GM21515 (cell line): ENCODE results near the gene BEGAIN.
"Not testable (repeated sequence)": the region's sequence is repeated elsewhere in the genome, so short reads cannot be mapped to it uniquely, and the experiment has no call there.

ENCODE experiments used
- ATAC-seq: cut with Tn5 transposase; IDR thresholded peaks from one replicate; pipeline ENCODE4 v1.9.1; 2021; ENCODE audit not compliant: unreplicated experiment

Gene BEGAIN

DNA sequence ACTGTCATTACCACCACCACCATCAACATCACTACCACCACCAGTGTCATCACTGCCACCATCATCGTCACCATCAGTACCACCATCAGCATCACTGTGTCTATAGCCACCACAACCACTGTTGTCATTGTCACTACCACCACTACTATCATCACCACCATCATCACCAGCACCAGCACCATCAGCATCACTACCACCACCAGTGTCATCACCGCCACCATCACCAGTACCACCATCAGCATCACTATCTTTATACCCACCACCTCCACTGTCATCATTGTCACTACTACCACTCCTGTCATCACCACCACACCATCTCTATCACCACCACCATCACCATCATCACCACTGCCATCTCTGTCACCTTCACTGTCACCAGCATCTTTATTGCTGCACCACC is 60.6 kb downstream of the BEGAIN start:
- no peak for ATAC-seq

DNA sequence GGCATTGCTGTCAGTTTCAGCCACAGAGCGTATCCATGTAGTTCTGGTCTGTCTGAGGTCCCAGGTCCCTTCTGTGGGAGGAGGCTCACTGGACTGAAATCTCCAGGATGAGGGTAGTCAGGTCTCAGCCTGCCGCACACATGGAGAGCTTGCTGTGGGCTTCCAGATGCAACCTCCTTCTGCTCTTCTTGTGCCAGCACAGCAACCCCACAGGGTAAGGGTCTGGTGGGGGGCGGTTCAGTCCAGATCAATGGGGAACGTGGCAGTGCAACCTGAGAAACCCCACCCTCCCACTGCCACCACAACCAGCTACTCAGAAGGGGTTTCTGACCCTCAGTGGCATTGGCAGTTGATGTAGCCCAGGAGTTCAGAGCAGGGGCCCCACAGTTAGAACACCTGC is 61.2 kb downstream of the BEGAIN start:
- ATAC-seq = no peak

DNA sequence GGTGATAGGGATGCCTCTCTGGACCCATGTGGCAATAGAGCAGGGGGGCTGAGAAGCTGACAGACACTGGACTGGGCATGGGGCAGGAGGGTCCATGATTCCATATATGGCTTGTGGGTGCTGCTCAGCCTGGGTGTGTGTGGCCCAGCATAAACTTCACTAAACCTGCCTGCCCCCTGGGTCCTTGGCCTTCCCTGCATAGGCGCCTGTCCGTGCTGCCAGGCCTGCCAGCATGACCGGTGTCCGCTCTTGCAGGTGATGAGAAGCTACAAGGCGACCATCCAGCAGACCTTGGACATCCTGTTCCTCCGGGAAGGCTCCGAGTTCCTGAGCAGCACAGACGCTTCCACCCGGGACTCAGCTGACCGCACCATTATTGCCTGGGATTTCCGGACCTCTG is 61.6 kb downstream of the BEGAIN start:
- no peak for ATAC-seq

DNA sequence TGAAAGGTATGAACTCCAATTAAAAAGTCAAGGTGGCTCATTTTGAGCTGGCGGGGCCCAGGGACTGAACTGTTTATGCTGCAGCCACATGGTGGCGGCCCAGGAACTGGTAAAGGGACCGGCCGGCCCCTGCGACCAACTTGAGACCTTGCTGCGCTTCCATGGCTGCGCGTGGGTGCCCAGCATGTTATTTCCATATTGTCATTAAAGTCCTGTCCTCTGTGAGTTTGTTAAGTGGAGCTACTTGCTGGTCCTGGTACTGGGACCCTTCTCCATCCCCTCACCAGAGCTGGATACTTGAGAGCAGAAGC is 62.3 kb downstream of the BEGAIN start:
- ATAC-seq = no peak

DNA sequence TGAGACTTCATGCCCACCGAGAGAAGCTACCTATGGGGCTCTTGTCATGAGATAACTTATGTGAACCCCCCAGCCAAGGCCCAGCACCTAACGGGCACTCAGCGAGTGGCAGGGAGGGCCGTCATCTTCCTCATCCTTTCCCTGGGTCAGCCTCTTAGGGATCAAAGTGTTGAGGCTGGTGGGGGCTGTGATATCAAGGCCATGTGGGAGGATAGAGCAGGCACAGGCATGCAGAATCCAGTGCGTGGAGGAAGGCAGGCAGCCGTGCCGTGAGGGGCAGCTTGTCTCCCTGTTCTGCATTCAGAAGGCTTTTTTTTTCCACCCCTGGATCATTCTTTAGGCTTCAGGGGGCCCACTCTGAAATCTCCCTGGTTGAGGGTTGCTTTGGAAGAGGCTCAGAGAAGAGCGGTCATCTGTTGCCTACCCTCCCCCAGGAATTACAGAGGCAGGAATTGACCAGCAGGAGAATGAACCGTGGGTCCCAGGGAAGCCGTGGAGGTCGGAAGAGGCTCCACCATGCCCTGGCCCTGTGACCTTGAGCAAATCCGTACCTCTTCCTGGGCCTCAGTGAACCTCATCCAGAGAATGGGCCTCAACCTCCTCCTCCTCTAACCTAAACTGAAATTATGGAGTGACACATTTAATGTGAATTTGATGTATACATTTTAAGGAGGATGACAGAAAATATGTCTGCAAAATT is 62.8 kb downstream of the BEGAIN start:
- no peak for ATAC-seq

GRCh38 chr14:100523843-100524169 is 63.4 kb downstream of the BEGAIN start:
- ATAC-seq = no peak

DNA sequence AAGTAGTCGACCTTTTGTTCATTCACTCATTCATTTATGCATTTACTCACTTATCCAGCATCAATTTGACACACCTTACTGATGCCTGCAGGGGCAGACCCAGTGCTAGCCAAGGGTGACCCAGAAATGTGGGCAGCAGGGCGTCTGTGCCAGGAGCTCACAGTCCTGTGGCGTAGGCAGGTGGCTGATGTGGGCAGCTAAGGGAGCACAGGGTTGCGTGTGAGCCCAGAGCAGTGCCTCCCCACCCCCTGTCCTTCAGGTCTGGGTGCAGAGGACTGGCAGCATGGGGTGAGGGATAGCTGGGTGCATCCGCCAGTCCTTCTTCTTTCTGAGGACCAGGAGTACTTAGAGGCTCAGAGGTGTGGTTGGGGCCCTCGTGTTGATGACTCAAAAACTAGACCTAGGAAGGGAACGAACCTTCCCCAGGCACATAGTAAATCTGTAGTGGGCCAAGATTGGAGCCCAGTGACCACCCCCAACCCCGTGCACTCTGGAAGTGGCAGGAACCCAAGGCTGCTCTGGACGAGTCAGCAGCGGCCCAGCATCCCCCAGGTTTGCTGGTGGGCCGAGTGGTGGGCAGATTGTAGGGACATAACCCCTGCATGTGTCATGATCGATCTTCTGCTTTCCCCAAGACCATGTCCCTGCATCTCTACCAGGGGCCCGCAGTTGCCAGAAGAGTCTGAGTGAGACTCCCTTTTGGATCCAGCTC is 63.9 kb downstream of the BEGAIN start:
- ATAC-seq = no peak

DNA sequence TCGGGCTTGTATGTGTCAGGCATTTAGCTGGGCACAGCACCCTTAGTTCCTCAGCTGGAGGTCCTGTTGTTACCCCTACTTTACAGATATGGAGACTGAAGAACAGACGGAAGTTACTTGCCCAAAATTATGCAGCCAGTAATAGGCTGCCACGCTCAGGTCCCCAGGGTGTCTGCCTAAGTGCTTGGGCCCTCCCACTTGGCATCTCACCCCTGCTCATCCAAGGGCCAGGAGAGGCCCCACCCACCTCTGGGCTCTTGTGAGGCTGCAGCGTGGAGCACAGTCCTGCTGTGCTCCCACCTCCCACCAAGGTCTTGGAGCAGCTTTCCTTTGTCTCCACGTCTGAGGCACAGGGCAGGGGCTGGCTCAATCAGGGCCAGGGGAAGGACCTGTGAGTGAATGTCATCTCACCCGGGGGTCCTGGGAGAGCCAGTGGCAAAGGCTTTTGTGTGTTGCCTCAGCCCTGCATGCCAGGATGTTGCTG is 64.6 kb downstream of the BEGAIN start:
- no peak for ATAC-seq

GRCh38 chr14:100506053-100506452 is 81.2 kb downstream of the BEGAIN start:
- ATAC-seq = not testable (repeated sequence)

GRCh38 chr14:100504372-100505078 is 82.7 kb downstream of the BEGAIN start:
- no peak for ATAC-seq

DNA sequence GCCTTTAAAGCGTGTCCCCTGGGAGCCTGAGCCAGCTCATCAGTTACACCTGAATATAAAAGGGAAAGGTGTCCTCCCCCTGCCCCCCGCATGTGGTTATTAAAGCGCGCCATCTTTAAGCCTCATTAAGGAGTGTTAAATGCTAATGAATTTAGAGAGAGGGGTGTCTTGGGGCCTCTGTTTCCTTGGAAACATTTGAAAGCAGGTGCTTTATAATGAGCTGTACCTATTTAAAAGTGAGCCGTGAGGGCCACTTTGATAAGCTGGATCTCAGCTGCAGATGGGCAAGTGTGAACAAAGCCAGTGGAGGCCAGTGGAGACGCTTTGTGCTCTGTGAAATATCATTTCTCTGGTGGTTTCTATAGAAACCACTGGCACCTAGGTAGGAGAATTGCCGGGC is 84.0 kb downstream of the BEGAIN start:
- no peak for ATAC-seq

DNA sequence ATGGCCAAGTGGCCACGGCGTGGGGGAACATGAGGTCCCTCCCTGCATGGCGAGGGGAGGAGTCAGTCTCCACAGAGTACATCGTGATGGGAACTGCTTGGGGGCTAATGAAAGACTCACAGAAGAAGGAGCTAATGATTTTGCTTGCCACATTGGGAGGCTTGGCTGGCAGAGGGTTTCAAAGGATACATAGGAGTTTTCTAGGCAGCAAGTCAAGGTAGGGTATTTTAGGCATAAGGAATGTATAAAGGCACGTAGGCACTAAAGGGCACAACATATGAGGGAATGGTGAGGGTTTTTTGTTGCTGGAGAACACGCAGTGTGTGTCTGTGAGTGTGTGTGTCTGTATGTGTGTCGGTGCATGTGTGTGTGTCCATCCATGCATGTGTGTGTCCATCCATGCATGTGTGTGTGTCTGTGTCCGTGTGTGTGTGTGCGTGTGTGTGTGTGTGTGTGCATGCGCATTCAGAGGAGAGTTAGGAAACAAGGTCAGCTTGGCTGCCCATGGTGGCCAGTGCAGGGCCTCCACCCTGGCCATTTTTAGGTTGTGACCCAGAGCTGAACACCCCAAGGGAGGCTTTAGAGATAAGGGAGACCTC is 84.5 kb downstream of the BEGAIN start:
- ATAC-seq = no peak

- ATAC-seq = no peak
These were observed 87.1 kb downstream of the BEGAIN start for GRCh38 chr14:100500128-100500527.

DNA sequence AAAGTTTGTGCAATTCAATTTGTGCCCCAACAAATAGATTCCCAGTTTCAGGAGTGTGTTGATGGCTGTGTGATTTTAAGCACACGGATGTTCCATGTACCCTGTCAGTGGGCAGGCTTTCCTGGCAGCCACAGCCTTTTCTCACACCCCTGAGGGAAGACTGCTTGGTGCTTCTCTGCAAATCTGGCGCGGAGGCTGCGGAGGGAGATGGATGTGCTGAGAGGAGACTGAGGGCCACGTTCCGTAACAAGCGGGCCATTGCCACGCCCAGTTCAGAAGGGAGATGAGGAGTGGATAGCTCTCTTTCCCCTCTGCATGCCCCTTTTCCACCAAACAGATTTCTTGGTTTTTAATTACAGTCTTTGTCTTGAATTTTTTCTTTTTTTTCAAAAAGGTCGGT is 89.1 kb downstream of the BEGAIN start:
- no peak for ATAC-seq

DNA sequence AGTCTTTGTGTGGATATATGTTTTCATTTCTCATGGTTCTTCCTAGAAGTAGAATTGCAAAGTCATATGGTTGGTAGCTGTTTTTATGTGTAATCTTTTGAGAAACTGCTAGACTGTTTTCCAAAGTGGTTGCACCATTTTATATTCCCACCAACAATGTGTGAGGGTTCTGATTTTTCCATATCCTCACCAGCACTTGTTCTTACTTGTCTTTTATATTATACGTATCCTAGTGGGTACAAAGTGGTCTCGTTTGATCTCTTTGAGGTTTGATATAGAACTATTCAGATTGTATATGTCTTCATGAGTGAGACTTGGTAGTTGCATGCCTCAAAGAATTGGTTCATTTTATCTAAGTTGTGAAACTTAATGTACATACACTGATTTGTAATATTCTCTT is 91.3 kb downstream of the BEGAIN start:
- no peak for ATAC-seq

GRCh38 chr14:100494645-100495044 is 92.6 kb downstream of the BEGAIN start:
- ATAC-seq = no peak

GRCh38 chr14:100490252-100490651 is 97.0 kb downstream of the BEGAIN start:
- no peak for ATAC-seq

GRCh38 chr14:100488057-100488456 is 99.2 kb downstream of the BEGAIN start:
- ATAC-seq = no peak

GRCh38 chr14:100487304-100487703 is 99.9 kb downstream of the BEGAIN start:
- no peak for ATAC-seq
